Thyroid gland (tissue), 4 donors: ENCODE data around the gene UNC45B. TPM values are rescaled to one million over a fixed set of nuclear protein-coding genes. Genes with fewer than 3 reads are reported as not detected.
"Not testable (repeated sequence)": the region's sequence is repeated elsewhere in the genome, so short reads cannot be mapped to it uniquely, and the experiment has no call there.

Experiments used
- DNase-seq, 2 donors: peaks; one replicate each; pipeline ENCODE4 v3.0.0-alpha.2; 2019
- H3K27ac ChIP-seq, 3 donors: fragments of 200-600 bp; sonication (generic); 1 replicate in 2 of 3; 2 replicates in 1 of 3; pipeline ENCODE4 v1.5.1; 2016 to 2019; ENCODE audit warnings: mild to moderate bottlenecking in 1 of 3, moderate library complexity in 1 of 3
- H3K27me3 ChIP-seq: fragments of 200-600 bp; sonication (generic); one replicate; pipeline ENCODE4 v1.5.1; 2019
- H3K36me3 ChIP-seq, 2 donors: fragments of 200-600 bp; sonication (generic); one replicate each; pipeline ENCODE4 v1.5.1; 2016 to 2019
- H3K4me1 ChIP-seq, 2 donors: fragments of 200-600 bp; sonication (generic); one replicate each; pipeline ENCODE4 v1.5.1; 2017 to 2019
- H3K4me3 ChIP-seq, 3 donors: fragments of 200-600 bp; sonication (generic); replicated peaks in 1 of 3; 1 replicate in 2 of 3; 2 replicates in 1 of 3; pipeline ENCODE4 v1.5.1; 2016; ENCODE audit warnings: mild to moderate bottlenecking in 1 of 3
- H3K9me3 ChIP-seq: fragments of 200-600 bp; sonication (generic); one replicate; pipeline ENCODE4 v1.5.1; 2017
- CTCF ChIP-seq, 6 experiments: fragments of 200-600 bp in 3 of 6; fragments of 450-650 bp in 3 of 6; sonication (generic) in 3 of 6; IDR thresholded peaks; one replicate each; pipeline ENCODE4 v1.5.1; 2016 to 2019; ENCODE audit warnings: antibody characterized with exemption in 6 of 6, mild to moderate bottlenecking in 2 of 6, inconsistent platforms in 1 of 6, moderate library complexity in 1 of 6
- POLR2A ChIP-seq, 2 donors: fragments of 450-650 bp; IDR thresholded peaks; one replicate each; pipeline ENCODE4 v1.6.1; 2017; ENCODE audit warnings: antibody characterized with exemption in 2 of 2, mild to moderate bottlenecking in 2 of 2, moderate library complexity in 1 of 2
- WGBS, 2 donors: methylation state at CpG; one replicate each; pipeline ENCODE4 v1.1.5; 2017; 5-methylcytosine and 5-hydroxymethylcytosine counted together
- intact Hi-C: fragments of 100-400 bp; cut with DNase I; formaldehyde crosslinking; loops from one replicate; pipeline ENCODE4 v1.15.1; 2023
- total RNA-seq, 4 donors: library from RNA; depleted of rRNA; stranded (reverse); fragments of >200 nt; gene quantifications; one replicate each; pipeline ENCODE4 v1.2.3, GENCODE V29; 2016

UNC45B gene
- total RNA-seq, 4 donors from 2014 or later = not detected

GRCh38 chr17:35149941-35150340, 2.3 kb downstream of the UNC45B start:
- Histone ChIP-seq H3K4me1 (no peaks in the 10 kb centered on the region), H3K27me3 (no peaks in the 10 kb centered on the region)

GRCh38 chr17:35151080-35151479, 3.5 kb downstream of the UNC45B start:
- H3K27ac ChIP-seq, H3K4me1 ChIP-seq, H3K4me3 ChIP-seq, DNase-seq, intact Hi-C loops, H3K9me3 ChIP-seq, H3K36me3 ChIP-seq, H3K27me3 ChIP-seq: not testable (repeated sequence)
- 83 to 91% methylated on average over 29 of the region's 29 CpGs for WGBS, 2 donors

More at GRCh38 chr17:35149941-35150340, 2.3 kb downstream of the UNC45B start:
- no peak for TF ChIP-seq CTCF (IDR thresholded peaks at IDR 0.05)
- TF ChIP-seq POLR2A (IDR thresholded peaks at IDR 0.05) = no peak
- 94% methylated on average over 7 to 11 of the region's 11 CpGs for WGBS, 2 donors
- Histone ChIP-seq H3K9me3 (no peaks in the 10 kb centered on the region), H3K4me3 (no peak overlapping the region), H3K36me3 (no peaks in the 10 kb centered on the region), H3K27ac (no peak overlapping the region)
- intact Hi-C loops = no loop called here
- no peak for DNase-seq

GRCh38 chr17:35152421-35153140, 5.0 kb downstream of the UNC45B start:
- H3K4me3 ChIP-seq = no peak overlapping the region
- no peaks in the 10 kb centered on the region for H3K4me1 ChIP-seq
- no peaks in the 10 kb centered on the region for H3K36me3 ChIP-seq
- intact Hi-C loops = no loop called here
- no peak overlapping the region for H3K27ac ChIP-seq
- no peaks in the 10 kb centered on the region for H3K9me3 ChIP-seq
- whole genome bisulfite sequencing, 2 donors = 61 to 63% methylated on average over 13 of the region's 13 CpGs
- no peak for DNase-seq
- H3K27me3 ChIP-seq = no peaks in the 10 kb centered on the region
- no peak for TF ChIP-seq POLR2A (IDR thresholded peaks at IDR 0.05)
- TF ChIP-seq CTCF (IDR thresholded peaks at IDR 0.05) = no peak

- TF ChIP-seq POLR2A (IDR thresholded peaks at IDR 0.05) (no peak), CTCF (IDR thresholded peaks at IDR 0.05) (no peak)
- H3K4me3 ChIP-seq = no peak overlapping the region
- H3K36me3 ChIP-seq = no peaks in the 10 kb centered on the region
- intact Hi-C loops = no loop called here
- no peak for DNase-seq
- no peak overlapping the region for H3K27ac ChIP-seq
- H3K4me1 ChIP-seq = no peaks in the 10 kb centered on the region
- no peaks in the 10 kb centered on the region for H3K9me3 ChIP-seq
- no peaks in the 10 kb centered on the region for H3K27me3 ChIP-seq
- WGBS, 2 donors = 88 to 90% methylated on average over 12 to 13 of the region's 13 CpGs
Observed at GRCh38 chr17:35154196-35155165, 6.9 kb downstream of the UNC45B start.

GRCh38 chr17:35155246-35155645, 7.6 kb downstream of the UNC45B start:
- TF ChIP-seq POLR2A (IDR thresholded peaks at IDR 0.05) (no peak), CTCF (IDR thresholded peaks at IDR 0.05) (no peak)
- no peaks in the 10 kb centered on the region for H3K36me3 ChIP-seq
- H3K4me3 ChIP-seq = no peak overlapping the region
- H3K27ac ChIP-seq = no peak overlapping the region
- H3K4me1 ChIP-seq = no peaks in the 10 kb centered on the region
- DNase-seq = no peak
- H3K9me3 ChIP-seq = no peaks in the 10 kb centered on the region
- WGBS, 2 donors = 92 to 95% methylated on average over 7 of the region's 7 CpGs
- no peaks in the 10 kb centered on the region for H3K27me3 ChIP-seq
- intact Hi-C loops = no loop called here
